Activated CD4-positive, alpha-beta T cell treated with anti-CD3 and anti-CD28 coated beads, Interleukin-2, amount 10 ng/mL, durations not matched to agents 7 days and 5 days (primary cell): ENCODE data around the gene SDHAF2. TPM values are rescaled to one million over a fixed set of nuclear protein-coding genes. Genes with fewer than 3 reads are reported as not detected.

Experiments
- CTCF ChIA-PET: fragments of 350-600 bp; sonication (Branson Sonifier 250); formaldehyde crosslinking; loops from one replicate; lab custom pipeline; 2021; ENCODE audit warnings: antibody characterized with exemption; lab: Charles Lee
- POLR2A ChIA-PET: fragments of 350-600 bp; sonication (Branson Sonifier 250); formaldehyde crosslinking; loops from one replicate; lab custom pipeline; 2021; ENCODE audit warnings: antibody characterized with exemption; lab: Charles Lee
- DNase-seq: peaks from one replicate; pipeline ENCODE4 v3.0.0-alpha.2; 2020
- H3K27ac Mint-ChIP-seq: one replicate; pipeline ENCODE4 v1.8.0; 2021; ENCODE audit warnings: mild to moderate bottlenecking, moderate library complexity, mixed read lengths
- H3K27me3 Mint-ChIP-seq: one replicate; pipeline ENCODE4 v1.8.0; 2021; ENCODE audit warnings: mixed read lengths
- H3K36me3 Mint-ChIP-seq: one replicate; pipeline ENCODE4 v1.8.0; 2021; ENCODE audit warnings: low read depth, mixed read lengths
- H3K4me1 Mint-ChIP-seq: one replicate; pipeline ENCODE4 v1.8.0; 2021; ENCODE audit warnings: mixed read lengths
- H3K4me3 Mint-ChIP-seq: one replicate; pipeline ENCODE4 v1.8.0; 2021; ENCODE audit warnings: mild to moderate bottlenecking, moderate library complexity, mixed read lengths
- H3K9me3 Mint-ChIP-seq: one replicate; pipeline ENCODE4 v1.8.0; 2021; ENCODE audit warnings: mixed read lengths
- total RNA-seq, 2 experiments: library from RNA; stranded (reverse); gene quantifications; one replicate each; pipeline ENCODE4 v1.2.3, GENCODE V29; 2021

The SDHAF2 gene
- total RNA-seq, 2 experiments from 2014 or later: 42.4 to 48.3 TPM

DNA sequence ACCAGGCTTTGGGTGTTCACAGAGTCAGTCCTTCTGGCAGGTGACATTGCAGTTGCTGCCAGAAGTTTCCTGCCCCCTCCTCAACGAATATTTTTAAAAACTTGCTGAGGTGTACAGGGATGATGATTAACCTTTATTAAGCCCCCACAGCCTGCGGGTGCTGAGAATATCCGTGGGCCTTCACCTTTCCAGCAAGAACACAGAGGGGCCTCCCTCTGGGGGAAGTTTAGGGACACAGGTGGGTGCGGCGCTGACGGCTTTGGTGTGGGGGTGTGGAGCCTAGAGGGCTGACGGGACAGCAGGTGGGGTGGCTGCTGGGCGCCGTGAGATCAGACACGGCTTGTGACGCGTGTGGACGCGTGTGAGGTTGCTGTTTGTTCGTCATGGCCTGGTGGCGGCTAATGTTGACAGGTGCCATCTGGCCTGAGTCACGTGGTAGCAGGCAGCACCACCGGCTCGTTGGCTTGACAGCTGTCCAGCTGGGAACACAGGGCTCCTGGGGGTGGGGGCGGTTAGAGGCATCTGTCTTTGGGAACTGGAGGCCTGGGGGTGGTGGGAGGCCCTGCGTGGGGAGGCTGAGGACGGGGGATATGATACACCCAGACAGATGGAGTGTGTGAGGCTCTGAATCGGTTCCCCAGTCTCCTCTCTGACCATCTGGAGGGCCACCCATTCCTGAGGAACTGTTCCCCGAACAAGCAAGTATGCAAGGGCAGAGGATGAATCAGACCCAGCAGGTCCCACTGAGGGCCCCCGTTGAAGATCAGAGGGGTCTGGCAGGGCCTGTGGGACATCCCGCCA lies 66.1 kb downstream of the SDHAF2 start:
- no peaks in the 10 kb centered on the region for H3K27me3 Mint-ChIP-seq
- H3K27ac Mint-ChIP-seq: no peak overlapping the region
- no peaks in the 10 kb centered on the region for H3K36me3 Mint-ChIP-seq
- H3K4me1 Mint-ChIP-seq: no peaks in the 10 kb centered on the region
- no peaks in the 10 kb centered on the region for H3K9me3 Mint-ChIP-seq
- ChIA-PET POLR2A (no interaction called here), CTCF (no interaction called here)
- DNase-seq: no peak
- no peak overlapping the region for H3K4me3 Mint-ChIP-seq

Other genes starting within 250 kb of the SDHAF2 start
- not detected for gene PGA3, start 226.6 kb upstream of the SDHAF2 start, total RNA-seq
- not detected for gene PGA4, start 207.8 kb upstream of the SDHAF2 start, total RNA-seq
- gene PGA5, start 188.9 kb upstream of the SDHAF2 start, total RNA-seq: not detected
- 1 to 10 TPM; 1.6 to 1.7 TPM for gene VWCE, start 134.8 kb upstream of the SDHAF2 start, total RNA-seq
- 100 to 1,000 TPM; 207 to 222 TPM for gene DDB1, start 97.0 kb upstream of the SDHAF2 start, total RNA-seq
- gene TKFC, start 96.9 kb upstream of the SDHAF2 start, total RNA-seq: 10 to 100 TPM; 40.0 to 46.9 TPM
- gene CYB561A3, start 68.2 kb upstream of the SDHAF2 start, total RNA-seq: 10 to 100 TPM; 49.4 to 59.6 TPM
- gene TMEM138, start 67.8 kb upstream of the SDHAF2 start, total RNA-seq: 10 to 100 TPM; 52.0 to 60.4 TPM
- 1 to 10 TPM; 3.7 to 6.3 TPM for gene TMEM216, start 37.5 kb upstream of the SDHAF2 start, total RNA-seq
- gene CPSF7, start 149 bp upstream of the SDHAF2 start, total RNA-seq: 100 to 1,000 TPM; 106 to 133 TPM
- gene LRRC10B, start 78.6 kb downstream of the SDHAF2 start, total RNA-seq: not detected
- gene SYT7, start 151.0 kb downstream of the SDHAF2 start, total RNA-seq: not detected